ENCODE results near the gene GUCA2A. TPM values are rescaled to one million over a fixed set of nuclear protein-coding genes. Genes with fewer than 3 reads are reported as not detected.

GUCA2A gene
- total RNA-seq, 2 experiments from 2014 or later = not detected

DNA sequence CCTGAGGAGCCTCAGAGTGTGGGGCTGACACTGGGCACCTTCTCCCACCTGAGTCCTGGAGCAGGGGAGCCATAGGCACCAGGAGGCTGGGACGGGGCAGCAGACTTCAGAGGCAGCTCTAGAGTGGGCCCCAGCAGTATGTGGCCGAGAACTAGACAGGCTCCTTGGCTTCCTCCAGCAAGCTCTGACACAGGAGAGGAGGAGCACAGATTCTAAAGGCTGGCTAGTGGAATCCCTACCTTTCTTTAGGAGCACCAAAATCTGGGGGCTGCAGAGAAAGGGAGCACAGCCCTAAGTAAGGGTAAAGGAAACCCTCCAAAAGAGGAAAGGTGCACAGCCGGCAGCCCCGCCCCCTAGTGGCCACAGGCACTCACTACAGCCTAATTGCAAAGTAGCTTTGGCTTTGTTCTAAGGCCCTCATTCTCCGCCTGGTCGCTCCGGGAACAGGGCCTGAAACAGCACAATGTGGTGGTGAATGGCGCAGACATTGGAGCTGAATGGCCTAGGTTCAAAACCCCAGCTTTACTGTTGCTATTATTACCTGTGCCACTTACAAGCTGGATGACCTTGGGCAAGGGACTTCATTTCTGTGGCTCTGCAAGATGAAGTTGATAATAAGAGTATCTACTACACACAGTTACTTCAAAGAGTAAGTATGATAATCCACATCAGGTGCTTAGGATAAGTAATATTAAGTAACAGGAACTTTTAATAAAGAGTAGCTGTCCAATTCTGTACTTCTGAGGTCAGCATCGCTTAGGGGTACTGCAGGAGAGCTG, 8.8 kb upstream of the GUCA2A start:
- ATAC-seq = peak; percentile 92
- Mint-ChIP-seq H3K27ac (no peak overlapping the region), H3K4me3 (no peak overlapping the region), H3K36me3 (ENCODE audit: low read depth) (peaks cover 2% of the 10 kb centered on the region), H3K27me3 (no peaks in the 10 kb centered on the region), H3K4me1 (ENCODE audit: low read depth) (no peaks in the 10 kb centered on the region), H3K9me3 (no peaks in the 10 kb centered on the region)
- CTCF ChIA-PET = interaction anchor here (0.5 to 5.0 kb wide), 71 partner anchors 10 to 728 kb away, joined by 3 to 53 read pairs (median 4); partner anchors contain the start of genes CCDC30, GUCA2A and GUCA2B
- POLR2A ChIA-PET = interaction anchor here (1.2 to 1.4 kb wide), 2 partner anchors 11 to 12 kb away, joined by 3 to 4 read pairs; no protein-coding TSS in a partner anchor
- peak; percentile 72 for DNase-seq
- TF ChIP-seq, protein P1, sequence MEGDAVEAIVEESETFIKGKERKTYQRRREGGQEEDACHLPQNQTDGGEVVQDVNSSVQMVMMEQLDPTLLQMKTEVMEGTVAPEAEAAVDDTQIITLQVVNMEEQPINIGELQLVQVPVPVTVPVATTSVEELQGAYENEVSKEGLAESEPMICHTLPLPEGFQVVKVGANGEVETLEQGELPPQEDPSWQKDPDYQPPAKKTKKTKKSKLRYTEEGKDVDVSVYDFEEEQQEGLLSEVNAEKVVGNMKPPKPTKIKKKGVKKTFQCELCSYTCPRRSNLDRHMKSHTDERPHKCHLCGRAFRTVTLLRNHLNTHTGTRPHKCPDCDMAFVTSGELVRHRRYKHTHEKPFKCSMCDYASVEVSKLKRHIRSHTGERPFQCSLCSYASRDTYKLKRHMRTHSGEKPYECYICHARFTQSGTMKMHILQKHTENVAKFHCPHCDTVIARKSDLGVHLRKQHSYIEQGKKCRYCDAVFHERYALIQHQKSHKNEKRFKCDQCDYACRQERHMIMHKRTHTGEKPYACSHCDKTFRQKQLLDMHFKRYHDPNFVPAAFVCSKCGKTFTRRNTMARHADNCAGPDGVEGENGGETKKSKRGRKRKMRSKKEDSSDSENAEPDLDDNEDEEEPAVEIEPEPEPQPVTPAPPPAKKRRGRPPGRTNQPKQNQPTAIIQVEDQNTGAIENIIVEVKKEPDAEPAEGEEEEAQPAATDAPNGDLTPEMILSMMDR (IDR thresholded peaks at IDR 0.05) = peak; percentile 91
- intact Hi-C loops (cut with micrococcal nuclease) = no loop called here

DNA sequence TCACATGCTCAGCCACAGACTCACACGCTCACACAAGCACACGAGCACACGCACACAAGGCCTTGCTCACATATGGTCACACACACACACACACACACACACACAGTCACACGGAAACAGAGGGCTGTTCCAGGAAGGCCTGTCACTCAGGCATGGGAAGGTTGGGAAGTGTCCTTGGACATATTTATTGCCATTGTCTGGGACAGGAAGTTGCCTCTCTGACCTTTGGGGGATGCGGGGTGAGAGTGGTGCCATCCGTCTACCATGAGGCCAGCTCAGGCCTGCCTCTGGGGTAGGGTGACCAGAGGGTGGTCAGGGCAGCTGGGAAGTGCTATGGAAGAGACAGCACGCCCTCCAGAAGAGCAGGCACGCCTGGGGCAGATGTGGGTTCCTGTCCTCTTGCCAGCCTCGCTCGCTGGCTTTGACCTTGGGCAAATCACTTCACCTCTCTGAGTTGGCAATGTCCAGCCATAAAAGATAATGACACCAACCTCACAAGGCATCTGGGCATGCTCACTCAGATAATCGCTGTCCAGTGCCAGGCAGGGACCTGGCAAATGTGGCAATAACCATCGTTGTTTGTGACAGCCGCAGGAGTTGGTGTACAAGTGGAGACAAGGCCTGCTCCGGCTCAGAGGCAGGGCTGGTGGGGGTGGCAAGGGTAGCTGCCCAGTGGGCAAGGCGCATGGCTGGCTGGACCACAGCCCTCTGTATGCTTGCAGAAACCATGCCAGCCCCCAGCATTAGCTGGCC, 8.0 kb upstream of the GUCA2A start:
- Mint-ChIP-seq H3K27ac (no peak overlapping the region), H3K27me3 (peaks cover 2% of the 10 kb centered on the region), H3K36me3 (ENCODE audit: low read depth) (peaks cover 1% of the 10 kb centered on the region), H3K4me3 (no peak overlapping the region), H3K9me3 (no peaks in the 10 kb centered on the region), H3K4me1 (ENCODE audit: low read depth) (no peaks in the 10 kb centered on the region)
- DNase-seq (no peak), ATAC-seq (no peak)
- intact Hi-C loops (cut with micrococcal nuclease) = no loop called here
- TF ChIP-seq, protein P1 (IDR thresholded peaks at IDR 0.05) = no peak
- ChIA-PET POLR2A (interaction anchor here (0.5 to 1.4 kb wide), 3 partner anchors 10 to 166 kb away, joined by 3 to 4 read pairs (median 4); no protein-coding TSS in a partner anchor), CTCF (interaction anchor here (0.6 to 5.0 kb wide), 29 partner anchors 10 to 657 kb away, joined by 3 to 53 read pairs (median 5); partner anchors contain the start of genes CCDC30, GUCA2A and GUCA2B)

DNA sequence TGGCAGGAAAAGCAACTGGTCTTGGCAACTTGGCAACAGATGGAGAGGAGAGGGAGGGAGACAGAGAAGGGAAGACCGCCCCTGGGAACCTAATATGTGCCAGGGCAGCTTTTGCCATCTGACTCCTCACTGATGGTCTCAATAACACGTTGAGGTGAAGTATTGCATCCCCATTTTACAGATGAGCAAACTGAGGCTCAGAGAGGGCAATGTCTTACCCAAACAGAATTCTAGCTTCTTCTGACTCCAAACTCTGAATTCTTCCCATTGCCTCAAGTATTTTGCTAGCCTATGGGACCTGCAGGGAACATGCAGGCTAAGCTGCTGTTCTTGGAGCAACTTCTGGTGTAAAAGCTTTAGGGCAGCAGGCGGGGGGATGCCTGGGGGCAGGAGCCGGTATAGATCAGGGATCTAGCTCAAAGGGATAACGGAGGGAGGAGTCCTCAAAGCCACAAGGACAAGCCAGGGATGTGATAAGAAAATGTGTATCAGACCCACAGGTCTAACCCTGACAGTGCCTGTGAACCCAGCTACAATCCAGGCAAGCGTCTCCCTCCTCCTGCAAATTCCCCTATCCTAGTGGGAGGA, 7.2 kb upstream of the GUCA2A start:
- no peaks in the 10 kb centered on the region for H3K36me3 Mint-ChIP-seq (ENCODE audit: low read depth)
- H3K4me3 Mint-ChIP-seq = no peak overlapping the region
- H3K9me3 Mint-ChIP-seq = no peaks in the 10 kb centered on the region
- no peak for DNase-seq
- no peaks in the 10 kb centered on the region for H3K4me1 Mint-ChIP-seq (ENCODE audit: low read depth)
- TF ChIP-seq, protein P1 (IDR thresholded peaks at IDR 0.05) = no peak
- intact Hi-C loops (cut with micrococcal nuclease) = no loop called here
- H3K27me3 Mint-ChIP-seq = peaks cover 2% of the 10 kb centered on the region
- no peak for ATAC-seq
- ChIA-PET CTCF (interaction anchor here (1.0 to 5.0 kb wide), 5 partner anchors 10 to 598 kb away, joined by 4 to 53 read pairs (median 18); partner anchors contain the start of gene GUCA2A), POLR2A (interaction anchor here (1.4 kb wide), 1 partner anchor 13 kb away, joined by 4 read pairs; no protein-coding TSS in a partner anchor)
- H3K27ac Mint-ChIP-seq = no peak overlapping the region

DNA sequence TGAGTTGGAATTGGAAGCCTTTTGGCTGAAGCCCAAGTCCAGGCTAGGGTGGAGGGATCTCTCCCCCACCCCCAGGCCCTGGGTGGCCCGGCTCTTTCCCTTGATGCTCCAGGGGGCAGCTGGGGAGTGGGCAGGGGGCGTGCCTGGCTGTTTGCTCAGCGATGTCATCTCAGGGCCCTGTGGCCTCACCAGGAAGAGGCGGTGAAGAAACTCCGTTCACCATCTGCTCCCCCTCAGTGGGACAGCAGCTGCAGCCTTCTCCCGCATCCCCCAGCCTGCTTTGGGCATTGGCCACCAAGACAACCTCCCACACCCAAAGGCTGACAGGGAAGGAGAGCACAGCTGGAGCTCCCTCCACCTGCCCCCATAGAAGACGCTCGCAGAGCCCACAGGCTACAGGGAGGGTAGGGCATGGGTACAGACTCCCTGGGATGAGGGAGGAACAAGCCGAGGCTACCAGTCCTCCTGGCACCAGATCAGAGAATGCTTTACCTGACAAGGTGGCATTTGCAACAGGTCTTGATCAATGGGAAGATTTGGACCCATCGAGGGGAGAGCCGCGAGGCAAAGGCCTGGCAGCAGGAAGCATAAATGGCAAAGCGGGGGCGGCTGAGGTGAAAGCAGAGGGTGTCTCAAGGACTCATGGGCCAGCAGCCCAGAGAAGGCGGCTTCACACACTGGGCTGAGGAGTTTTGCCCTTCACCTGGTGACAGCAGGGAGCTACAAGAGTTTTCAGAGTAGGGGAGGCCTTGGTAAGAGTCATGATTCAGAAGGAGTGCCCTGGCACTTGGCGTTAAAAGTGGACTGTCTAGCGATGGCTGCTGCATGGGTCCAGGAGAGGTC, 6.5 kb upstream of the GUCA2A start:
- no peaks in the 10 kb centered on the region for H3K36me3 Mint-ChIP-seq (ENCODE audit: low read depth)
- H3K27me3 Mint-ChIP-seq = peaks cover 2% of the 10 kb centered on the region
- ATAC-seq (no peak), DNase-seq (no peak)
- H3K4me1 Mint-ChIP-seq (ENCODE audit: low read depth) = no peaks in the 10 kb centered on the region
- POLR2A ChIA-PET = no interaction called here
- TF ChIP-seq, protein P1 (IDR thresholded peaks at IDR 0.05) = no peak
- intact Hi-C loops (cut with micrococcal nuclease) = no loop called here
- H3K4me3 Mint-ChIP-seq = no peak overlapping the region
- no peaks in the 10 kb centered on the region for H3K9me3 Mint-ChIP-seq
- H3K27ac Mint-ChIP-seq = no peak overlapping the region
- CTCF ChIA-PET = interaction anchor here (1.0 to 5.0 kb wide), 5 partner anchors 9 to 597 kb away, joined by 4 to 53 read pairs (median 18); partner anchors contain the start of gene GUCA2A

Measured in activated CD8-positive, alpha-beta T cell treated with anti-CD3 and anti-CD28 coated beads for 36 hours (primary cell).